ENCODE measurements around the gene STMN3.
A peak's percentile ranks its signal among the peaks of the same experiment; 100 is the strongest.
"Not testable (repeated sequence)": the region's sequence is repeated elsewhere in the genome, so short reads cannot be mapped to it uniquely, and the experiment has no call there.

STMN3 gene

DNA sequence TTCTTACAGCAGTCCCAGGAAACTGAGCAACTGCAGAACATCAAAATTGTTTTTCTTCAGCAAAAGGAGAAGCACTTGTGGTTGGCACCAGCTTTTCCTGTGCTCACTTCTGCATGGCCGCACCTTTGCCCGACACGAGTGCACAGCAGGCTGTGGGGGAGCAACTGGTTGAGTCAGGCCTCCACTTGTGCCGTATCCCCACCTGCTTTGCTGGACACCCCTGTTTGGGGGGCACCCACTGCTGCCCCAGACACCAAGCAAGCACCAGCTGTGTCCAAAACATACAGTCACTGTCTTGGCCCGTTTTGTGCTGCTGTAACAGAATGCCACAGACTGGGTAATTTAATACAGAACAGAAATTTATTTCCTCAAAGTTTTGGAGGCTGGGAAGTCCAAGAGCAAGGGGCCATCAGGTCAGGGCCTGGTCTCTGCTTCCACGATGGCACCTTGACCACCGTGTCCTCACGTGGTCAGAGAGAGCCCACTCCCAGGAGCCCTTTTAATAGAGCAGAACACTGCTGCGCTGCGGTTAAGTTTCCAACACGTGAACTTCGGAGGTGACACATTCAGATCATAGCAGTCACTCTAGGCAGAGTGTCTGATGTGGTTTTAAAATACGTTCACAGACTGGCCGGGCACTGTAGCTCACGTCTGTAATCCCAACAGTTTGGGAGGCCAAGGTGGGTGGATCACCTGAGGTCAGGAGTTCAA lies 17.6 kb downstream of the STMN3 start:
- DNase-seq (ENCODE audit: low spot score), result peak; percentile 86

DNA sequence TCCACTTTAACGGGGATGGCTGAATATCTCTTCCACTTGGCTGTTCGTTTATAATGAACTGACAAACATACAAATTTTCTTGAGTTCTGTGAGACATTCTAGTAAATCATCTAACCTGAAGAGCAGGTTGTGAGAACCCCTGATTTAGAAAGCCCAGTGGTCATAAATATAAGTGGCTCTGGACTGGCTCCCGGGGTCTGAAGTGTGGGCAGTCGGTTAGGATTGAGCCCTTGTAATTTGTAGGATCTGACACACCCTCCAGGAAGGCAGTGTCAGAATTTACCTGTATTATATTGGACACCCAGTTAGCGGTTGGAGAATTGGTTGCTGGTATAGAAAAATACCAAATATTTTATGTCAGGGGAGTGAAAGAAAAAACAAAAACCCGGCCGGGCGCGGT lies 19.5 kb downstream of the STMN3 start:
- DNase-seq (ENCODE audit: low spot score), result no peak

DNA sequence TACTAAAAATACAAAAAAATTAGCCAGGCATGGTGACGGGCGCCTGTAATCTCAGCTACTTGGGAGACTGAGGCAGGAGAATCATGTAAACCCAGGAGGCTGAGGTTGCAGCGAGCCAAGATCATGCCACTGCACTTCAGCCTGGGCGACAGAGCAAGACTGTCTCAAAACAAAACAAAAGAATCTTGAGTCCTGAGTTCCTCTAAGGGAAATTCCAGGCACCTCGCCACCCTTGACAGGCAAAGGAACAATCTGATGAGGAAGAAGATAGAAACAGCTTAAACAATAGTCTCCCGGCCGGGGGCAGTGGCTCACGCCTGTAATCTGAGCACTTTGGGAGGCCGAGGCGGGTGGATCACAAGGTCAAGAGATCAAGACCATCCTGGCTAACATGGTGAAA lies 21.8 kb downstream of the STMN3 start:
- DNase-seq (ENCODE audit: low spot score), result not testable (repeated sequence)

DNA sequence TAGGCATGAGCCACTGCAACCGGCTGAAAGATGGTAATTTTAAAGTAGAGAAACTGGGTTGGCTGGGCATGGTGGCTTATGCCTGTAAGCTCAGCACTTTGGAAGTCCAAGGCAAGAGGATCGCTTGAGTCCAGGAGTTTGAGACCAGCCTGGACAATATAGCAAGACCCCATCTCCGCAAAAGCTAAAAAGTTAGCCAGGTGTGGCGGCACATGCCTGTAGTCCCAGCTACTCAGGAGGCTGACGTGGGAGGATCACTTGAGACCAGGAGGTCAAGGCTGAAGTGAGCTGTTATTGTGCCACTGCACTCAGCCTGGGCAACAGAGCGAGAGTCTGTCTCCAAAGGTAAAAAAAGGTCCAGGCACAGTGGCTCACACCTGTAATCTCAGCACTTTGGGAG lies 22.3 kb downstream of the STMN3 start:
- not testable (repeated sequence) for DNase-seq (ENCODE audit: low spot score)

- peak; percentile 72 for DNase-seq (ENCODE audit: low spot score)
Observed at GRCh38 chr20:63628246-63628975, 24.8 kb downstream of the STMN3 start.

- no peak for DNase-seq (ENCODE audit: low spot score)
Observed at GRCh38 chr20:63627751-63628245, 25.4 kb downstream of the STMN3 start.

GRCh38 chr20:63627129-63627750 lies 26.0 kb downstream of the STMN3 start:
- DNase-seq (ENCODE audit: low spot score), result peak; percentile 94

DNA sequence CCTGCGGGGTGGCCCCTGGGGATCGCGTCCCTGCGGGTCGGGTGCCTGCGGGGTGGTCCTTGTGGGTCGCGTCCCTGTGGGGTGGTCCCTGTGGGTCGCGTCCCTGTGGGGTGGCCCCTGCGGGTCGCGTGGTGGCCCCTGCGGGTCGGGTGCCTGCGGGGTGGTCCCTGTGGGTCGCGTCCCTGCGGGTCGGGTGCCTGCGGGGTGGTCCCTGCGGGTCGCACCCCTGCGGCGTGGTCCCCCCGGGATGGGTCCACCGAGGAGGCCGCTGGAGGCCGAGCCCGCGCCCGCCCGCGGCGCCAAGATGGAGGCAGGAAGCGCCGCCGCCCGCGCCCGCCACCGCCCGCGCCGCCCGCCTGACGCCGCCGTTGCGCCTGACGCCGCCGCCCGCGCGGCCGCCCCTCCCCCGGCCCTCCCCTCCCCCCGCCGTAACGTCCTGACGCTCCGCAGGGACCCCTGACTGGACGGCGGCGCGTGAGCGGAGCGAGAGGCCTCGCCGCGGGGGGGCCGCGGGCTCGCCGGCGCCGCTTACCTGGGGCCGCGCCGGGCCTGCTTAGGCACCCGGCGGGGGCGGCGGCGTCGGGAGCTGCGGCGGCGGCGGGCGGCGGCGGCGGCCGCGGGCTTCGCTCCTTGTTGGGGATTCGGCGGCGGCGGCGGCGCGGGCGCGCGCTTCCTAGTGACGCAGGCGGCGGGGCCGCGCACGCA lies 26.6 kb downstream of the STMN3 start, which contains the start of gene GMEB2:
Gene GMEB2, minus strand, starts transcription at position 678 of the 705 bp plus-strand sequence. CDS start 7,704 bp downstream, outside the sequence.
- peak; percentile 75 for DNase-seq (ENCODE audit: low spot score)

- DNase-seq (ENCODE audit: low spot score), result no peak
Observed at GRCh38 chr20:63625771-63626423, 27.3 kb downstream of the STMN3 start.

- no peak for DNase-seq (ENCODE audit: low spot score)
Observed at GRCh38 chr20:63624486-63624885, 28.7 kb downstream of the STMN3 start.

DNA sequence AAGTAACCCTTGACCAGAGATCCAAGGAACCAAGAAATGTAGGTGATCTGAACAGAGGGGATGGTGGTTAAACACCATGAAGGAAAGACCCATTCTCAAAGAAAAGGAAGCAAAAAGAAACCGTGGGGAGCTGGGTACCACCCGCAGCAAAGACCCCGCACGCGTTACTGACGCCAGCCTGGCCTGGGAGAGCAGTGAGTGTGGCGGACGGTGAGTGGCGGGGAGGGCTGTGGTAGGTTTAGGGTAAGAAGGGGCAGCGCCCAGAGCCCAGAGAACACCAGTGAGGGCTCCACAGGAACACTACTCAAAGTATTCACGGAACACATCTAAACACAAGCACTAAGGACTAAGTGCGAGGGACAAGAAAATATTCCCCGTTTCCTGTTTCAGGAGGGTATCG lies 30.5 kb downstream of the STMN3 start:
- no peak for DNase-seq (ENCODE audit: low spot score)

GRCh38 chr20:63622096-63622495 lies 31.1 kb downstream of the STMN3 start:
- DNase-seq (ENCODE audit: low spot score), result no peak

- DNase-seq (ENCODE audit: low spot score), result no peak
Observed at GRCh38 chr20:63620991-63621390, 32.2 kb downstream of the STMN3 start.

- no peak for DNase-seq (ENCODE audit: low spot score)
Observed at GRCh38 chr20:63619505-63619904, 33.7 kb downstream of the STMN3 start.

DNA sequence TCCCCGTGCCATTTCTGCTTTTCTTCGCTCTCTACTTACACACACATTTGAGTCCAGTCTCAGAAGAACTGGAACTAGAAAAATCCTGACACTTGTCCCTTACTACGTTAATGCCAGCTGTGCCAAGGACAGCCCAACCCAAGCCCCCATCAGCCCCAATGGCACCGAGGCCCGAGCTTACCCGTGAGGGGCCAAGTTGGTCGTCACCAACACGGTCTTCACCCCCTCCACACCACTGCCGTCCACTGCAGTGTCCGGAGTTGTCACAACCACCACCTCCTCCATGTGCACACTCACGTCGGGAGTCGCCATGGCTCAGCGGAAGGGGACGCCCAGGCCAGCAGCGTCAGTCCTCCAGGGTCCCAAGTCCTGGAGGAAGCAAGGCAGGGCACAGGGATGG lies 34.1 kb downstream of the STMN3 start:
- DNase-seq (ENCODE audit: low spot score), result no peak

GRCh38 chr20:63618291-63618980 lies 34.8 kb downstream of the STMN3 start:
- no peak for DNase-seq (ENCODE audit: low spot score)

- DNase-seq (ENCODE audit: low spot score), result no peak
Observed at GRCh38 chr20:63617876-63618265, 35.4 kb downstream of the STMN3 start.

GRCh38 chr20:63617092-63617875 lies 35.9 kb downstream of the STMN3 start:
- DNase-seq (ENCODE audit: low spot score), result no peak

GRCh38 chr20:63613863-63614594 lies 39.2 kb downstream of the STMN3 start:
- not testable (repeated sequence) for DNase-seq (ENCODE audit: low spot score)

Data from CD4-positive, alpha-beta T cell treated with Interleukin-2 at 100 ng/mL for 4 hours (primary cell).